Smooth muscle cell (in vitro differentiated cells): Measurements from ENCODE around the gene SMIM14. TPM values are rescaled to one million over a fixed set of nuclear protein-coding genes. Genes with fewer than 3 reads are reported as not detected.
"Not testable (repeated sequence)": the region's sequence is repeated elsewhere in the genome, so short reads cannot be mapped to it uniquely, and the experiment has no call there.

Experiments
- DNase-seq: peaks from one replicate; lab custom pipeline; 2025; ENCODE audit not compliant: unreplicated experiment; lab: John Stamatoyannopoulos, UW
- H2AFZ ChIP-seq: fragments of 200-600 bp; sonication (generic); 2 replicates; pipeline ENCODE4 v1.6.0; 2016; ENCODE audit warnings: antibody characterized with exemption, low read depth, mild to moderate bottlenecking
- H3F3A ChIP-seq: fragments of 200-600 bp; sonication (generic); 2 replicates; pipeline ENCODE4 v1.6.0; 2017; ENCODE audit warnings: antibody characterized with exemption, low read depth
- H3K27ac ChIP-seq: fragments of 200-600 bp; sonication (generic); 2 replicates; pipeline ENCODE4 v1.5.1; 2016; ENCODE audit warnings: low read depth, mild to moderate bottlenecking
- H3K27me3 ChIP-seq: fragments of 200-600 bp; sonication (generic); 2 replicates; pipeline ENCODE4 v1.6.1; 2016; ENCODE audit warnings: low read depth, mild to moderate bottlenecking
- H3K36me3 ChIP-seq: fragments of 200-600 bp; sonication (generic); 2 replicates; pipeline ENCODE4 v1.5.1; 2016; ENCODE audit warnings: low read depth
- H3K4me1 ChIP-seq: fragments of 200-600 bp; sonication (generic); 2 replicates; pipeline ENCODE4 v1.5.1; 2016; ENCODE audit warnings: low read depth
- H3K4me2 ChIP-seq: fragments of 200-600 bp; sonication (generic); 2 replicates; pipeline ENCODE4 v1.6.0; 2016; ENCODE audit warnings: mild to moderate bottlenecking
- H3K4me3 ChIP-seq: fragments of 200-600 bp; sonication (generic); 2 replicates; pipeline ENCODE4 v1.5.1; 2016; ENCODE audit warnings: mild to moderate bottlenecking
- H3K79me2 ChIP-seq: fragments of 200-600 bp; sonication (generic); 2 replicates; pipeline ENCODE4 v1.6.0; 2016; ENCODE audit warnings: low read depth, mild to moderate bottlenecking
- H3K9ac ChIP-seq: fragments of 200-600 bp; sonication (generic); 2 replicates; pipeline ENCODE4 v1.6.0; 2016; ENCODE audit warnings: low read depth
- H3K9me3 ChIP-seq: fragments of 200-600 bp; sonication (generic); replicated peaks from 2 replicates; pipeline ENCODE4 v1.5.1; 2016; ENCODE audit warnings: low read depth
- H4K20me1 ChIP-seq: fragments of 200-600 bp; sonication (generic); 2 replicates; pipeline ENCODE4 v1.6.0; 2016; ENCODE audit warnings: low read depth
- WGBS: methylation state at CpG from one replicate; pipeline ENCODE4 v1.1.7; 2016; ENCODE audit warnings: low lambda C conversion rate; 5-methylcytosine and 5-hydroxymethylcytosine counted together
- polyA plus RNA-seq: library from polyadenylated mRNA; unstranded; fragments of >200 nt; fragmentation: Nextera tagmentation; extraction: Ambion mirVana; gene quantifications from 2 replicates; pipeline ENCODE4 v1.2.1, GENCODE V29; 2016
- total RNA-seq: library from RNA; depleted of rRNA; stranded (reverse); fragments of >200 nt; gene quantifications from 2 replicates; pipeline ENCODE4 v1.2.3, GENCODE V29; 2014
- TF ChIP-seq, protein P1 (sequence below): fragments of 200-600 bp; sonication (generic); IDR thresholded peaks from 2 replicates; pipeline ENCODE4 v1.5.1; 2017; ENCODE audit warnings: borderline replicate concordance, mild to moderate bottlenecking, antibody characterized with exemption; ENCODE audit not compliant: insufficient read depth, poor library complexity, severe bottlenecking

SMIM14 gene
- total and polyA plus RNA-seq, 2 experiments from 2014 or later: 45.0 to 47.4 TPM

DNA sequence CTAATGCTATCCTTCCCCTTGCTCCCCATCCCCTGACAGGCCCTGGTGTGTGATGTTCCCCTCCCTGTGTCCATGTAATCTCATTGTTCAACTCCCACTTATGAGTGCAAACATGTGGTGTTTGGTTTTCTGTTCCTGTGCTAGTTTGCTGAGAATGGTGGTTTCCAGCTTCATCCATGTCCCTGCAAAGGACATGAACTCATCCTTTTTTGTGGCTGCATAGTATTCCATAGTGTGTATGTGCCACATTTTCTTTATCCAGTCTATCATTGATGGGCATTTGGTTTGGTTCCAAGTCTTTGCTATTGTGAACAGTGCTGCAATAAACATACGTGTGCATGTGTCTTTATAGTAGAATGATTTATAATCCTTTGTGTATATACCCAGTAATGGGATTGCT, 31.6 kb upstream of the SMIM14 start:
- not testable (repeated sequence) for H3K27me3 ChIP-seq, H3K9me3 ChIP-seq, H3K27ac ChIP-seq, H2AFZ ChIP-seq, H3K4me2 ChIP-seq, DNase-seq, H3K4me1 ChIP-seq, H3F3A ChIP-seq, H3K9ac ChIP-seq, H3K4me3 ChIP-seq, H3K36me3 ChIP-seq, H4K20me1 ChIP-seq, H3K79me2 ChIP-seq
- WGBS: 100% methylated on average over 1 of the region's 1 CpG

DNA sequence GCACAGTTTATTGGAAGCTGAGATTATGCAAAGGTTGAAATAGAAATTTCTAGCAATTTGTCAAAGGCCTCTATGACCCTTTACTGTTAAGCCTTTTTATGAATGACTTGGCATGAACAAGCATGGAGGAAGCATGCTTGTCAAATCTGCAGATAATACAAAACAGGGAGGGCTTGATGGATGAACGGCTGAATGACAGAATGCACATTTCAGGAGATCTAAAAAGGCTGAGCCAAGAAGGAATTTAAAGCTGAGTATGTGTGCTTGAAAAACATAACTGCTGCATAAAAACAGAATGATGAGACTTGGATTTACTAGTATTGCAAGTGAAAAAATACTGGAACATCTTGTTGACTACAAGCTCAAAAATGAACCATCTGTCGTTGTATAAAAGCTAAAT, 30.2 kb upstream of the SMIM14 start:
- Histone ChIP-seq H3K27me3 (no peaks in the 10 kb centered on the region), H3K9me3 (no peaks in the 10 kb centered on the region), H4K20me1 (no peaks in the 10 kb centered on the region), H3K27ac (no peak overlapping the region), H3K4me3 (no peak overlapping the region), H3F3A (no peaks in the 10 kb centered on the region), H3K9ac (no peak overlapping the region), H3K36me3 (no peaks in the 10 kb centered on the region), H3K4me1 (no peaks in the 10 kb centered on the region), H3K4me2 (no peak overlapping the region), H2AFZ (no peak overlapping the region), H3K79me2 (no peaks in the 10 kb centered on the region)
- DNase-seq: no peak
- 90% methylated on average over 2 of the region's 2 CpGs for WGBS
- TF ChIP-seq, protein P1, sequence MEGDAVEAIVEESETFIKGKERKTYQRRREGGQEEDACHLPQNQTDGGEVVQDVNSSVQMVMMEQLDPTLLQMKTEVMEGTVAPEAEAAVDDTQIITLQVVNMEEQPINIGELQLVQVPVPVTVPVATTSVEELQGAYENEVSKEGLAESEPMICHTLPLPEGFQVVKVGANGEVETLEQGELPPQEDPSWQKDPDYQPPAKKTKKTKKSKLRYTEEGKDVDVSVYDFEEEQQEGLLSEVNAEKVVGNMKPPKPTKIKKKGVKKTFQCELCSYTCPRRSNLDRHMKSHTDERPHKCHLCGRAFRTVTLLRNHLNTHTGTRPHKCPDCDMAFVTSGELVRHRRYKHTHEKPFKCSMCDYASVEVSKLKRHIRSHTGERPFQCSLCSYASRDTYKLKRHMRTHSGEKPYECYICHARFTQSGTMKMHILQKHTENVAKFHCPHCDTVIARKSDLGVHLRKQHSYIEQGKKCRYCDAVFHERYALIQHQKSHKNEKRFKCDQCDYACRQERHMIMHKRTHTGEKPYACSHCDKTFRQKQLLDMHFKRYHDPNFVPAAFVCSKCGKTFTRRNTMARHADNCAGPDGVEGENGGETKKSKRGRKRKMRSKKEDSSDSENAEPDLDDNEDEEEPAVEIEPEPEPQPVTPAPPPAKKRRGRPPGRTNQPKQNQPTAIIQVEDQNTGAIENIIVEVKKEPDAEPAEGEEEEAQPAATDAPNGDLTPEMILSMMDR: no peak

DNA sequence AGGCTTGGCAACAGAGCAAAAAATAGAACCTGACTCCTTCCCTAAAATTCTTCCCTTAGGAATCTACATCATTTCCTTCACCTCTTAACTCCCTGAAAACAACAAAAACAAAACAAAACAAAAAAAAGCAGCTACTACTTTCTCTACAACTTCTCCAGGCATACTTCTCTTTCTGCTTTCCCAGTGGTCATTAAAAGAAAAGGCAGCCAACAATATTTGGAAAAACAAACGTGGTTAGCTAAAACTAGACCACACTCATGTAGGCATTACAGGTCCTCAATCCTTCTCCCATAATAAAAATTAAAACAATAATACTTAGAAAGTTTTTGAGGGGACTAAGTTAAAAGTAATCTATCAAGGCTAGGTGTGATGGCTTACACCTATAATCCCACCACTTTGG, 29.0 kb upstream of the SMIM14 start:
- H3K4me2 ChIP-seq: no peak overlapping the region
- no peak for DNase-seq
- no peaks in the 10 kb centered on the region for H3K79me2 ChIP-seq
- H3K27ac ChIP-seq: no peak overlapping the region
- no peaks in the 10 kb centered on the region for H4K20me1 ChIP-seq
- no peaks in the 10 kb centered on the region for H3K36me3 ChIP-seq
- WGBS: 73% methylated on average over 1 of the region's 1 CpG
- no peak overlapping the region for H2AFZ ChIP-seq
- H3K4me3 ChIP-seq: no peak overlapping the region
- no peaks in the 10 kb centered on the region for H3K4me1 ChIP-seq
- no peak overlapping the region for H3K9ac ChIP-seq
- H3K27me3 ChIP-seq: no peaks in the 10 kb centered on the region
- no peaks in the 10 kb centered on the region for H3K9me3 ChIP-seq
- TF ChIP-seq, protein P1: no peak
- no peaks in the 10 kb centered on the region for H3F3A ChIP-seq

DNA sequence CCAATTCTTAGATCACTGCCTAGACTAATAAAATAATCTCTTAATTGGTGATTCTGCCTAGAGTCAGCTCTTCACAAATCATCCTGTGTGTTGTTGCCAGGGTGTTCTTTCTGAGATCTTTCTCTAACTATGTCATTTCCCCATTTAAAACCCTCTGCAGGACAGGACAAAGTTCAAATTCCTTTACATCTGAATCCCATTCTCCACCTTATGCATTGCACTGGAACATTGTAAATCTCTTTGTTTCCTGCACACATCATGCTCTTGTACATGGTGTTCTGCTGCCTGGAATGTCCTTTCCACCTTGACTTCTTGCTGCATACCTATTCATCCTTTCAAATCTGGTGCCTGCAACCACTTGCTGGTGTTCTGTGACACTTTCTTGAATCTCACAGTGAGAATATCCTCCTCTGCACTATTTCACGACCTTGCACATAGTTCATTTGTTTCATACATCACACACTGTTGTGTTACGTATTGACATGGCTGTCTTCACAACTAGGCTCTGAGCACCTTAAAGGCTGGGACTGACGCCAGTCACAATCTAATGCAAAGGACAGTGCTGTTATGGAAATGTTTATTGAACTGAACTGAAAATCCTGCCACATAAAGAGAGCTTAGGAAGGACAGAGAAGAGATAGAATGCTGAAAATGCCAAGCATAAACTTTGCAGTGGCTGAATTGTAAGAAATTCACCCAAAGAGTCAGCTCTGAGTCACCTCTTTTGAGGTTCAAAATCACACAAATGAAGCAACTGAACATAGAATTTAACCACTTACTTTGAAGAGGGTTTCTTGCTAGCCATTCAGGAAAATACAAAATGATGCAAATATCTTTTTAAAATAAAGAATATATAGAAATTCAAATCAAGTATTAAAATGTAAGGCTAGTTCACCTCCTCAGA, 26.4 kb upstream of the SMIM14 start:
- no peak for DNase-seq
- peak overlapping the region; percentile 29 for H3K27ac ChIP-seq
- TF ChIP-seq, protein P1: no peak
- 70% methylated on average over 3 of the region's 3 CpGs for WGBS
- no peaks in the 10 kb centered on the region for H3K27me3 ChIP-seq
- no peaks in the 10 kb centered on the region for H3K9me3 ChIP-seq
- H3F3A ChIP-seq: no peaks in the 10 kb centered on the region
- no peaks in the 10 kb centered on the region for H3K79me2 ChIP-seq
- H3K4me2 ChIP-seq: peak overlapping the region; percentile 59
- H3K9ac ChIP-seq: no peak overlapping the region
- no peaks in the 10 kb centered on the region for H3K4me1 ChIP-seq
- H3K36me3 ChIP-seq: no peaks in the 10 kb centered on the region
- no peaks in the 10 kb centered on the region for H4K20me1 ChIP-seq
- no peak overlapping the region for H3K4me3 ChIP-seq
- H2AFZ ChIP-seq: no peak overlapping the region
